RWPE2 (cell line): ENCODE results near the gene CST3.
"Not testable (repeated sequence)": the region's sequence is repeated elsewhere in the genome, so short reads cannot be mapped to it uniquely, and the experiment has no call there.

Source experiments
- ATAC-seq: fragments of 200-7000 bp; cut with Tn5 transposase; 3 replicates; pipeline ENCODE4 v1.9.1; 2021; ENCODE audit warnings: low read depth
- DNase-seq: peaks from one replicate; pipeline ENCODE4 v3.0.0-alpha.2; 2020; ENCODE audit warnings: low spot score
- H3K27ac ChIP-seq: fragments of 450-650 bp; 2 replicates; pipeline ENCODE4 v1.5.1; 2017; ENCODE audit warnings: mild to moderate bottlenecking; ENCODE audit not compliant: poor library complexity, severe bottlenecking
- H3K27me3 ChIP-seq: fragments of 250-450 bp; sonication (Bioruptor Pico); 2 replicates; pipeline ENCODE4 v1.5.1; 2021; ENCODE audit warnings: mild to moderate bottlenecking, moderate library complexity; ENCODE audit not compliant: insufficient read depth, poor library complexity, severe bottlenecking
- H3K36me3 ChIP-seq: fragments of 250-450 bp; sonication (Bioruptor Pico); 2 replicates; pipeline ENCODE4 v1.5.1; 2020; ENCODE audit warnings: low read depth, mild to moderate bottlenecking, moderate library complexity
- H3K4me1 ChIP-seq: fragments of 250-450 bp; sonication (Bioruptor Pico); 2 replicates; pipeline ENCODE4 v1.5.1; 2021; ENCODE audit warnings: mild to moderate bottlenecking, moderate library complexity; ENCODE audit not compliant: insufficient read depth, poor library complexity, severe bottlenecking
- H3K4me3 ChIP-seq: fragments of 250-450 bp; sonication (Bioruptor Pico); 2 replicates; pipeline ENCODE4 v1.5.1; 2021; ENCODE audit warnings: mild to moderate bottlenecking, moderate library complexity; ENCODE audit not compliant: severe bottlenecking
- H3K9me3 ChIP-seq: fragments of 250-450 bp; sonication (Bioruptor Pico); 2 replicates; pipeline ENCODE4 v1.5.1; 2021; ENCODE audit warnings: mild to moderate bottlenecking, moderate library complexity; ENCODE audit not compliant: severe bottlenecking
- CTCF ChIP-seq: fragments of 450-650 bp; IDR thresholded peaks from one replicate; pipeline ENCODE4 v1.5.1; 2017; ENCODE audit warnings: mild to moderate bottlenecking, moderate library complexity; ENCODE audit not compliant: poor library complexity, severe bottlenecking

Gene CST3

GRCh38 chr20:23622839-23623343 is 14.9 kb downstream of the CST3 start:
- no peak for TF ChIP-seq CTCF
- H3K27ac ChIP-seq = peak overlapping the region; percentile 93
- H3K4me3 ChIP-seq = peak overlapping the region; percentile 14

GRCh38 chr20:23622401-23622800 is 15.4 kb downstream of the CST3 start:
- DNase-seq, H3K4me3 ChIP-seq, ATAC-seq, H3K9me3 ChIP-seq, H3K36me3 ChIP-seq, H3K27me3 ChIP-seq: not testable (repeated sequence)
- peak overlapping the region; percentile 93 for H3K27ac ChIP-seq
- H3K4me1 ChIP-seq = peaks cover 43% of the 10 kb centered on the region

More at GRCh38 chr20:23622839-23623343, 14.9 kb downstream of the CST3 start:
- ATAC-seq = peak; percentile 89
- H3K4me1 ChIP-seq = peaks cover 43% of the 10 kb centered on the region
- no peaks in the 10 kb centered on the region for H3K27me3 ChIP-seq
- no peak for DNase-seq
- H3K9me3 ChIP-seq = no peaks in the 10 kb centered on the region
- no peaks in the 10 kb centered on the region for H3K36me3 ChIP-seq

GRCh38 chr20:23620670-23621386 is 16.9 kb downstream of the CST3 start:
- ATAC-seq, DNase-seq: not testable (repeated sequence)

GRCh38 chr20:23614163-23614562 is 23.6 kb downstream of the CST3 start:
- ATAC-seq (no peak), DNase-seq (no peak)
- Histone ChIP-seq H3K9me3 (no peaks in the 10 kb centered on the region), H3K27me3 (no peaks in the 10 kb centered on the region), H3K4me1 (no peaks in the 10 kb centered on the region), H3K27ac (no peak overlapping the region), H3K4me3 (no peak overlapping the region), H3K36me3 (no peaks in the 10 kb centered on the region)
- no peak for TF ChIP-seq CTCF

More at GRCh38 chr20:23620670-23621386, 16.9 kb downstream of the CST3 start:
- H3K27me3 ChIP-seq, H3K36me3 ChIP-seq, H3K9me3 ChIP-seq, H3K4me3 ChIP-seq, H3K27ac ChIP-seq: not testable (repeated sequence)
- H3K4me1 ChIP-seq = peaks cover 37% of the 10 kb centered on the region

- ATAC-seq = no peak
- H3K9me3 ChIP-seq = no peaks in the 10 kb centered on the region
- no peaks in the 10 kb centered on the region for H3K36me3 ChIP-seq
- no peak overlapping the region for H3K27ac ChIP-seq
- no peak overlapping the region for H3K4me3 ChIP-seq
- TF ChIP-seq CTCF = no peak
- no peaks in the 10 kb centered on the region for H3K4me1 ChIP-seq
- H3K27me3 ChIP-seq = no peaks in the 10 kb centered on the region
- no peak for DNase-seq
These were observed 24.1 kb downstream of the CST3 start for GRCh38 chr20:23613676-23614075.

- Histone ChIP-seq H3K4me3 (no peak overlapping the region), H3K27me3 (no peaks in the 10 kb centered on the region), H3K4me1 (no peaks in the 10 kb centered on the region), H3K27ac (no peak overlapping the region), H3K9me3 (no peaks in the 10 kb centered on the region), H3K36me3 (no peaks in the 10 kb centered on the region)
- no peak for DNase-seq
- no peak for ATAC-seq
- no peak for TF ChIP-seq CTCF
These were observed 25.4 kb downstream of the CST3 start for GRCh38 chr20:23612396-23612795.
